ENCODE measurements around the gene CRTC1. TPM values are rescaled to one million over a fixed set of nuclear protein-coding genes. Genes with fewer than 3 reads are reported as not detected.

Gene CRTC1
- total RNA-seq, 4 donors from 2014 or later: 4.1 to 6.3 (median 4.7) TPM

GRCh38 chr19:18800636-18801035, 117.2 kb downstream of the CRTC1 start:
- H3K36me3 ChIP-seq: no peaks in the 10 kb centered on the region
- H3K4me1 ChIP-seq: peaks cover 3% of the 10 kb centered on the region
- H3K27ac ChIP-seq: no peak overlapping the region
- H3K27me3 ChIP-seq: peaks cover 39% of the 10 kb centered on the region
- WGBS: 89% methylated on average over 4 of the region's 10 CpGs
- H3K4me3 ChIP-seq: no peak overlapping the region
- no peaks in the 10 kb centered on the region for H3K9me3 ChIP-seq
- TF ChIP-seq POLR2AphosphoS5 (IDR thresholded peaks at IDR 0.05) (no peak), EP300 (IDR thresholded peaks at IDR 0.05) (no peak), POLR2A (IDR thresholded peaks at IDR 0.05) (no peak)
- TF ChIP-seq, protein P1, sequence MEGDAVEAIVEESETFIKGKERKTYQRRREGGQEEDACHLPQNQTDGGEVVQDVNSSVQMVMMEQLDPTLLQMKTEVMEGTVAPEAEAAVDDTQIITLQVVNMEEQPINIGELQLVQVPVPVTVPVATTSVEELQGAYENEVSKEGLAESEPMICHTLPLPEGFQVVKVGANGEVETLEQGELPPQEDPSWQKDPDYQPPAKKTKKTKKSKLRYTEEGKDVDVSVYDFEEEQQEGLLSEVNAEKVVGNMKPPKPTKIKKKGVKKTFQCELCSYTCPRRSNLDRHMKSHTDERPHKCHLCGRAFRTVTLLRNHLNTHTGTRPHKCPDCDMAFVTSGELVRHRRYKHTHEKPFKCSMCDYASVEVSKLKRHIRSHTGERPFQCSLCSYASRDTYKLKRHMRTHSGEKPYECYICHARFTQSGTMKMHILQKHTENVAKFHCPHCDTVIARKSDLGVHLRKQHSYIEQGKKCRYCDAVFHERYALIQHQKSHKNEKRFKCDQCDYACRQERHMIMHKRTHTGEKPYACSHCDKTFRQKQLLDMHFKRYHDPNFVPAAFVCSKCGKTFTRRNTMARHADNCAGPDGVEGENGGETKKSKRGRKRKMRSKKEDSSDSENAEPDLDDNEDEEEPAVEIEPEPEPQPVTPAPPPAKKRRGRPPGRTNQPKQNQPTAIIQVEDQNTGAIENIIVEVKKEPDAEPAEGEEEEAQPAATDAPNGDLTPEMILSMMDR (IDR thresholded peaks at IDR 0.05): no peak
- no peak for DNase-seq (ENCODE audit: low spot score in 2 of 2)

- WGBS: 79% methylated on average over 8 of the region's 11 CpGs
- Histone ChIP-seq H3K9me3 (no peaks in the 10 kb centered on the region), H3K27ac (no peak overlapping the region), H3K36me3 (no peaks in the 10 kb centered on the region), H3K27me3 (peaks cover 33% of the 10 kb centered on the region), H3K4me1 (no peaks in the 10 kb centered on the region), H3K4me3 (no peak overlapping the region)
- no peak for TF ChIP-seq EP300 (IDR thresholded peaks at IDR 0.05)
- TF ChIP-seq, protein P1 (IDR thresholded peaks at IDR 0.05): no peak
- TF ChIP-seq POLR2A (IDR thresholded peaks at IDR 0.05): no peak
- TF ChIP-seq POLR2AphosphoS5 (IDR thresholded peaks at IDR 0.05): no peak
- no peak for DNase-seq (ENCODE audit: low spot score in 2 of 2)
Measured at GRCh38 chr19:18802354-18802753, 118.9 kb downstream of the CRTC1 start.

GRCh38 chr19:18803550-18804138, 120.2 kb downstream of the CRTC1 start:
- H3K36me3 ChIP-seq: no peaks in the 10 kb centered on the region
- no peak overlapping the region for H3K4me3 ChIP-seq
- TF ChIP-seq POLR2AphosphoS5 (IDR thresholded peaks at IDR 0.05): no peak
- TF ChIP-seq, protein P1 (IDR thresholded peaks at IDR 0.05): no peak
- H3K9me3 ChIP-seq: no peaks in the 10 kb centered on the region
- H3K4me1 ChIP-seq: peaks cover 4% of the 10 kb centered on the region
- no peak for DNase-seq (ENCODE audit: low spot score in 2 of 2)
- H3K27ac ChIP-seq: no peak overlapping the region
- H3K27me3 ChIP-seq: peaks cover 22% of the 10 kb centered on the region
- WGBS: 90% methylated on average over 5 of the region's 5 CpGs

DNA sequence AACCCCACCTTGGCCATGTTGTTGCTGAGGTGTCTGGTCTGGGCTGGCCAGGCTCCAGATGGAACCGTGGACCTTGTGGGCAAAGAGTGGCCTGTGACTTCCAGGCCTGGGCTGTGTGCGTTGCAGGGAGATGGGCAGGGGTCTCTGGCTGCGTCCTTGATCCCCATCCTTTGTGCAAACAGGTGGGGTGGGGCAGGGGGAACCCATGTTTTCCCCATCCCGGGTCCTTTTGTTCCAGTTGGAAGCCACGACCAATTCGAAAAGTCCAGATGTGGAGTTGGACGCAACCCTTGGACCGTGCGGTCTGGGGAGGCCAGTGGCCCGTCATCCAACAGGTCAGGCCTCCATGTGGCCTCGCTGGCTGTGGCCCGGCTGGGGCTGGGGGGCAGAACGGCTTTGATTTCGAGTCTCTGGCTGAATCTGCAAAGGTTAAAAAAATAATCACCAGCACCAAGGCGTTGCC, 120.7 kb downstream of the CRTC1 start:
- DNase-seq (ENCODE audit: low spot score in 2 of 2): no peak
- H3K27me3 ChIP-seq: peaks cover 17% of the 10 kb centered on the region
- peaks cover 9% of the 10 kb centered on the region for H3K4me1 ChIP-seq
- 93% methylated on average over 13 of the region's 15 CpGs for WGBS
- no peak for TF ChIP-seq EP300 (IDR thresholded peaks at IDR 0.05)
- TF ChIP-seq, protein P1 (IDR thresholded peaks at IDR 0.05): no peak
- TF ChIP-seq POLR2A (IDR thresholded peaks at IDR 0.05): no peak
- no peak for TF ChIP-seq POLR2AphosphoS5 (IDR thresholded peaks at IDR 0.05)
- no peaks in the 10 kb centered on the region for H3K9me3 ChIP-seq
- H3K4me3 ChIP-seq: no peak overlapping the region
- no peaks in the 10 kb centered on the region for H3K36me3 ChIP-seq
- H3K27ac ChIP-seq: no peak overlapping the region

GRCh38 chr19:18804643-18805042, 121.2 kb downstream of the CRTC1 start:
- Histone ChIP-seq H3K4me1 (peaks cover 14% of the 10 kb centered on the region), H3K36me3 (no peaks in the 10 kb centered on the region), H3K27me3 (peaks cover 17% of the 10 kb centered on the region), H3K27ac (no peak overlapping the region), H3K9me3 (no peaks in the 10 kb centered on the region), H3K4me3 (no peak overlapping the region)
- DNase-seq (ENCODE audit: low spot score in 2 of 2): no peak
- 100% methylated on average over 1 of the region's 8 CpGs for WGBS
- no peak for TF ChIP-seq EP300 (IDR thresholded peaks at IDR 0.05)
- TF ChIP-seq POLR2A (IDR thresholded peaks at IDR 0.05): no peak
